ENCODE data around the gene BTBD9.
"Not testable (repeated sequence)": the region's sequence is repeated elsewhere in the genome, so short reads cannot be mapped to it uniquely, and the experiment has no call there.

BTBD9 gene

DNA sequence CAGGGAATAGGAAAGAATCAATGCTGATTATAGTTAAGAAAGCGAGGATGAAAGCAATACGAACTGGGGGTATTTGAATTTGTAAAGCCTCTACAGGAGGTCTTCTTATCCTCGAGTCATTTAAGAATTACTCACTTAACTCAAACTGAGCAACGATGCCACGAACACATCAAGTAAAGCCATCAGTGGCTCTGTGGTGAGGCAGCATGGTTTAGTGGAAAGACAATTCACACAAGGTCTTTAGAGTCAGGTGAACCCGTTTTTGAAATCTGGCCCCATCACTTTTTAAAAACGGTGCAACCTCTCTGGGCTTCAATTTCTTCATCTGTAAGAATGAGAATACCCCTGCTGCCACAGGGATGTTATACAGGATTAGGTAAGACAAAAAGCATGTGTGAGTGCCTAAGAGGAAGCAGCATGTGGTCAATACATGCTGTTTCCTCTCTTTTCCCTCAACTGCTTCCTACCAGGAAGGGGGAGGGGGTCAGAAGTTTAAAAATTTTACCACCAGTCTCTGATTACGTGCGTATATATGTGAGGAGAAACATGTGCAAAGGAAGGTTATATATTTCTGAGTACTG lies 162.0 kb downstream of the BTBD9 start:
- DNase-seq = no peak

DNA sequence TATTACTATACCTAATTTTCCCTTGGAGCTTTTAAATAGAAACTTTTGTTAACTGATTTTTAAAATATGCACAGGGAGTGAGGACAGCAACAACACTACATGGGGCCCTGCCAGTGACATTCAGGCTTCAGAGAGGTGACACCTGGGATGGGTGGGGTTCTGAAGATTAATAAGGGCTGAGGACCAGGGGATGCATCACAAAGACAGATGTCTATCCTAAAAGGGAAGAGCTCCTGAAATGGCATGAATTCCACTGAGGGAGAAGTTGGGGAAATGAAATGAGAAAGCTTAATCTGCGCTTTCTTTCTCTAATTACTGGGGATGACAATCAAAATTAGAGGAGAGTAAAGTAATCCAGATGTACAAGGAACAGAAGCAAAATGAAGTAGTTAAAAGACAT lies 162.8 kb downstream of the BTBD9 start:
- DNase-seq = no peak

DNA sequence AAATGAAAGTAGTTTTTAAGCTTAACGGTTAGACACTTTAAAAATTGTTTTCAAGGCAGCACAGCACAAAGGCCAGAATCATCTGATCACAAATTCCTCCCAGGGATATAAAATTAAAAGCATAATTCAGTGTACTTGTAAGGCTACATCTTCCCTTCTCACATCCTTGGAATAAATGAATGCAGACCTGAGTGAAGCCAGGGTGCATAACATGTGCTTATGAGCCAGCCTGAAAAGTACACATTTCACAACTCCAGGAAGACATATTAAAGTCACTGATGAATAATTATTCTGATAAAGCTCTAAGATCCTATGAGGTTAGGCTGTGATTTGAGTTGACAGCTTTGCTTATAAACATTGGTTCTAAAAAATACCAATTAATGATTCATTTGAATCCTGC lies 163.6 kb downstream of the BTBD9 start:
- no peak for DNase-seq

GRCh38 chr6:38470548-38470947 lies 169.2 kb downstream of the BTBD9 start:
- no peak for DNase-seq

- no peak for DNase-seq
These were observed 172.2 kb downstream of the BTBD9 start for GRCh38 chr6:38467566-38467965.

- no peak for DNase-seq
These were observed 179.5 kb downstream of the BTBD9 start for GRCh38 chr6:38460186-38460585.

DNA sequence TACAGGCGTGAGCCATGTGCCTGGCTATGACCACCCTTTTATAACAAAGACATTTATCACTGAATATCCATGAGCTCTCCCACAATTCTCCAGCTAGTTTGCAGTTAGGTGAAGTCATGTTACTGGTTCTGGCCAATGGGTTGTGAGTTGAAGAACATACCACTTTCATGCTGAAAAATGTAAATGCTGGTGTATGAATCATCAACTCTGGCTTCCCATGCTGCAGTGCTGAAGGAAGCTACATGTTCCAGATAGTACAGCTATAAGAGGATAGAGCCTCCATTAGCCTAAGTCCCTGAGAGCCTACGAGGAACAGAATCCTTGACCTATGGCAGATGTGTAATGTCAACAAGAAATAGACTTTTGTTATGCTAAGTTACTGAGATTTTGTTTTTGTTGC lies 180.4 kb downstream of the BTBD9 start:
- DNase-seq = no peak

- no peak for DNase-seq
These were observed 185.9 kb downstream of the BTBD9 start for GRCh38 chr6:38453861-38454260.

DNA sequence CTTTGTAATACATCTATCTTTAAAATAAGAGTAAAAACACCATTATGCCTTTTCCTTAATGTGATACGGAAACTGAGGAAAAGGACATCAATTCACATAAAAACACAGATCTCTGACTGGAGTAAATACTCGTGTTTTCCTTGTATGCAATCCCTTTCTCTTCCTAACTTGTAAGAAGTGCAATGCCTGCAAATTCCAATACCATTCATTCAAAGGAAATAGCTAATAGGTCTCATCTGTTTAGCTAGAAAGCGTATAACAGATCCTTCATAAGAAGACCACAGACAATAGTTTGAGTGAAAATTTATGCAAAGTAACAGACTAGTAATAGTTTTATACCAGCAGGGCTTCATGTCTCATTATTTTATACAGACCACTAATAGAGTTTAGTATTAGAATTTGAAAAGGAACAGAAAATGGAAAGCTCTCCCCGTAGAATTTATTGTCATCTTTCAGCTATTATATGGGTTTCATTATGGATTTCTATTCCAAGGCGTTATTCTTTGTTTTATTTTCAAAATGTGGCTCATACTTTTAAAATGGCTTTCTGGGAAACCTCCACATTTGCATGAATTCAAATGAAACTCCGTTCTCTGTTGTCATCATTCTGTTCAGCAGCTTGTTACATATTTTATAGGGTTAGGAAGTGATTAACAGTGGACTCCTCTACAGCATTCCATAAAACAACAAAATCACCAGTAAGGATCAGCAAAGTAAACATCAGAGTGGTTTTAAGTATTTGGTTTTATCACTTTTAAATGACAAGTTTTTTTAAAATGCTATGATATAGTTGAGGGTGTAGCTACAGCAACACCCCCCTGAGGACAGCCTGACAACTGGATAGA lies 186.7 kb downstream of the BTBD9 start:
- no peak for DNase-seq

DNA sequence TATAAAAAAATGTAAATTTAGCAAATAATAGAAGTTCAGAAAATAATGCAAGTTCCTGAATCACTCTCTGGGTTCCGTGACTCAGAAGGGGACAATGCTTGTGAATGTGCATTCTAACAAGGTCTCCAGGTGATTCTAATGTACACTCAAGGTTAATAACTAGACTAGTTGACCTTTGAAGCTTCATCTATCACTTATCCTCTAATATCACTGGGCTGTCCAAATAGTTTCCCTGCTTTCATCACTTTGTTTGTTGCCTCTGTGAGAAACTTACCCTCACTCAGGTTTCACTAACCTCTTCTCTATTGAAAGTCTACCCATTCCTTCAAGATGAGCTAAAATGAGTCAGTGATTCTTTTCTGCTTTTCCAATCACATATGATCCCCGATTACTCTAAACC lies 189.0 kb downstream of the BTBD9 start:
- DNase-seq = no peak

- DNase-seq = no peak
These were observed 193.8 kb downstream of the BTBD9 start for GRCh38 chr6:38445925-38446324.

GRCh38 chr6:38445336-38445735 lies 194.4 kb downstream of the BTBD9 start:
- no peak for DNase-seq

GRCh38 chr6:38443352-38444144 lies 196.2 kb downstream of the BTBD9 start:
- DNase-seq = no peak

- DNase-seq = no peak
These were observed 201.6 kb downstream of the BTBD9 start for GRCh38 chr6:38438097-38438496.

- DNase-seq = no peak
These were observed 202.8 kb downstream of the BTBD9 start for GRCh38 chr6:38436726-38437465.

GRCh38 chr6:38435330-38435729 lies 204.4 kb downstream of the BTBD9 start:
- DNase-seq = no peak

DNA sequence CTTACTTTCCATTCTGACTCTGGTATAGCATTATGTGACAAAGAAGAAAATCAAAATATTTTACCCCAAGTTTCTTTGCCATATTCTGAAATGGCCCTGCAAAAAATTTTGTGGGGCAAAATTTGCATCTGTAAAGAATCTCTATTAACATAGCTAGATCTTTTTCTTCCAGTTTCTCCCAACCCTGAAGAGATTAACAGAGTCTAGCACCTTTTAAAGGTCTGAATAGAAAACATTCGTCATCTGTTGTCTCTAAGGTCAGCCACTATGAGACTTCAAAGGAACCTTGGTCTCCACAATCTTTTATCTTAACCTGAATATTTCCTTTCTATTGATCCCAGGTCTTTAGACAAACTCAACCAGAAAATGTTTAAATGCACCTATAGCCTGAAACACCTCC lies 205.7 kb downstream of the BTBD9 start:
- DNase-seq = no peak

GRCh38 chr6:38432479-38432878 lies 207.2 kb downstream of the BTBD9 start:
- DNase-seq = no peak

DNA sequence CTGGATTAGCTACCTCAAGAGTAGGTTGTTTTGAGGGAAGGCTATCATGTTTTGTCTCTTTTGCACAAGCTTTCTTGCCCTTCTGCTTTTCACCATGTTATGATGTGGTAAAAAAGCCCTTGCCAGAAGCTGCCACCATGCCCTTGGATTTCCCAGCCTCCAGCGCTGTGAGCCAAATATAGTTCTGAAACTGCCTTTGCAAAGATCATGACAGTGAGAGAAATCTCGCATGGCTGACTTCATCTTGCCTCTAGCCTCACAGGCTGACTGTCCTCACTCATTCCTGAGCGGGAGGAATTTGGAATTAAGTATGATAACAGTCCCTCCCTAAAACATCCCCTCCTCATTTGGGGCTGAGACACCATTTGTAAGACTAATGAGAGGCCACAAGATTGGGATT lies 207.7 kb downstream of the BTBD9 start:
- no peak for DNase-seq

GRCh38 chr6:38429546-38429945 lies 210.2 kb downstream of the BTBD9 start:
- DNase-seq = no peak

DNA sequence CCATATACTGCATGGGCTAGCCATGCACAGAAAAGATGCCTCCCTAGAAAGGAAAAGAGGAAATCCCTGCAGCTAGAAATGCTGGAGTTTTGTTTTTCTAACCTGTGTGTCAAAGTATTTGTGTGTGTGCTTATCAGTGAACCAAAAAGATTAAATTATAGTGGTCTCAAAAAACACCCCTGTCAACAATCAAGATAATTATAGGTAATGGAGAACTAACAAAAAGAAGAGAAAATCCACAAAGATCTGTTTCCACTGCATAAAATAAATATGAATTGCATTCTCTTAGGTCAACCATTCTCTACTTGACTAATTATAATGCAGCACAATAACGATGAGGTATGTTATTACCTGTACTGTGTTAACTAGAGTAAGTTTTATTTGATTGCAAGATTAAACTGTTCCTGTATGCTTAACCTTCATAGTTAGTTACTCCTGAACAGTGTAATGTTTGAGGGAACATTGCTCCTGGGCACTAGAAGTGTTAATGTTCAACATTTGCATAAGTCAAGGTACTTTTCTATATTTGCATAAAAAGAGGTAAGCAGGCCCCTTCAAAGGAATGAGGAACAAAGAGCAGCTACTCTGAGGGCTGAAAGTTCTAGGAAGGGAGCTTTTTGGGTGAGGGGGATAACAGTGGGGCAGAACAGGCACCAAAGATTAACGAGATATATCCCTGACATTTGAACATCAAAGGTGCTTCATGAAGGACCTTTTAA lies 212.1 kb downstream of the BTBD9 start:
- no peak for DNase-seq

GRCh38 chr6:38425788-38426488 lies 213.8 kb downstream of the BTBD9 start:
- DNase-seq = not testable (repeated sequence)

Data from effector CD4-positive, alpha-beta T cell (primary cell).